ENCODE measurements around the gene KCND2.

- TF ChIP-seq NRF1 (IDR thresholded peaks at IDR 0.05; ENCODE audit: low read depth, low read length) (no peak), REST (IDR thresholded peaks at IDR 0.05; ENCODE audit: low read depth, low read length) (no peak), CTCF (IDR thresholded peaks at IDR 0.05) (no peak), JUND (IDR thresholded peaks at IDR 0.05) (no peak), MXI1 (IDR thresholded peaks at IDR 0.05; ENCODE audit: low read depth, low read length) (no peak), FOXM1 (IDR thresholded peaks at IDR 0.05; ENCODE audit: low read depth) (no peak)
Observed at GRCh38 chr7:120611975-120612374, 339.0 kb downstream of the KCND2 start.
